Lung (tissue), 12 donors: ENCODE data around the gene EPS8L2. TPM values are rescaled to one million over a fixed set of nuclear protein-coding genes. Genes with fewer than 3 reads are reported as not detected.
A peak's percentile ranks its signal among the peaks of the same experiment; 100 is the strongest.

Experiments used
- ATAC-seq: fragments of 200-7000 bp; cut with Tn5 transposase; one replicate; pipeline ENCODE4 v1.9.1; 2020; ENCODE audit warnings: moderate number of reproducible peaks; ENCODE audit not compliant: insufficient read depth, low FRiP score
- DNase-seq, 3 donors: peaks; one replicate each; pipeline ENCODE4 v3.0.0-alpha.2; 2013 to 2017
- H3K27ac ChIP-seq, 2 donors: one replicate each; pipeline ENCODE4 v1.5.1; 2013; ENCODE audit warnings: mild to moderate bottlenecking in 2 of 2, moderate library complexity in 2 of 2, control low read depth in 1 of 2, inconsistent platforms in 1 of 2, low read depth in 1 of 2, low read length in 1 of 2
- H3K27me3 ChIP-seq, 3 donors: one replicate each; pipeline ENCODE4 v1.5.1; 2013; ENCODE audit warnings: low read length in 2 of 3; ENCODE audit not compliant: control insufficient read depth in 3 of 3, insufficient read depth in 3 of 3
- H3K36me3 ChIP-seq, 4 donors: one replicate each; pipeline ENCODE4 v1.5.1; 2013; ENCODE audit warnings: low read length in 4 of 4, mild to moderate bottlenecking in 1 of 4, moderate library complexity in 1 of 4; ENCODE audit not compliant: control insufficient read depth in 4 of 4, insufficient read depth in 4 of 4
- H3K4me1 ChIP-seq, 5 donors: one replicate each; pipeline ENCODE4 v1.5.1; 2013; ENCODE audit warnings: low read length in 5 of 5, mild to moderate bottlenecking in 2 of 5, moderate library complexity in 1 of 5; ENCODE audit not compliant: control insufficient read depth in 5 of 5, insufficient read depth in 5 of 5
- H3K4me3 ChIP-seq: one replicate; pipeline ENCODE4 v1.5.1; 2013; ENCODE audit warnings: mild to moderate bottlenecking, control low read depth, moderate library complexity
- H3K9ac ChIP-seq, 2 donors: one replicate each; pipeline ENCODE4 v1.5.1; 2013; ENCODE audit warnings: low read length in 2 of 2, control low read depth in 1 of 2; ENCODE audit not compliant: insufficient read depth in 1 of 2
- H3K9me3 ChIP-seq, 4 donors: one replicate each; pipeline ENCODE4 v1.5.1; 2013; ENCODE audit warnings: low read length in 3 of 4, mild to moderate bottlenecking in 1 of 4, moderate library complexity in 1 of 4; ENCODE audit not compliant: control insufficient read depth in 4 of 4, insufficient read depth in 3 of 4
- WGBS, 2 donors: extraction: QIAGEN DNeasy Blood & Tissue Kit; methylation state at CpG; one replicate each; pipeline ENCODE4 v1.1.7; 2013; 5-methylcytosine and 5-hydroxymethylcytosine counted together
- polyA plus RNA-seq, 2 donors: library from polyadenylated mRNA; stranded (reverse); fragments of 200-250 nt; gene quantifications; one replicate each; pipeline ENCODE4 v1.2.1, GENCODE V29; 2013
- total RNA-seq, 2 donors: library from RNA; depleted of rRNA in 1 of 2; stranded (reverse); fragments of >200 nt in 1 of 2; gene quantifications; one replicate each; pipeline ENCODE4 v1.2.1, GENCODE V29; 2014 to 2021
- TF ChIP-seq, protein P1 (sequence below): IDR thresholded peaks from 2 replicates; pipeline ENCODE4 v1.5.1; 2012; ENCODE audit warnings: mild to moderate bottlenecking; ENCODE audit errors: control extremely low read depth, extremely low read depth
- donor health status: control.
- donor health status: control.
- donor health status: Bipolar disorder and iron deficiency.
- donor health status: healthy.
- donor health status: DM: yes; HTN: yes; CAD: no.

EPS8L2 gene
- total and polyA plus RNA-seq, 4 donors, result 35.6 to 166 (median 103) TPM

GRCh38 chr11:695538-696248 is 10.3 kb upstream of the EPS8L2 start, which contains the start of gene TMEM80:
Gene TMEM80 (plus strand): TSS chr11:695816. CDS start chr11:695828, 12 bp downstream.
- peak within 1 kb of the TSS; percentile 98 to 100 for H3K27ac ChIP-seq
- H3K27me3 ChIP-seq, result no peaks in the 10 kb centered on the region
- H3K9ac ChIP-seq, result peak within 1 kb of the TSS; percentile 89 to 98
- DNase-seq, result peak; percentile 99
- peak within 1 kb of the TSS; percentile 88 for H3K4me3 ChIP-seq
- no peaks in the 10 kb centered on the region for H3K9me3 ChIP-seq
- 0% methylated on average over 91 to 101 of the region's 101 CpGs for WGBS, 2 donors
- H3K4me1 ChIP-seq, result peaks cover 0 to 22% (median 9%) of the 10 kb centered on the region in 5 donors
- TF ChIP-seq, protein P1, sequence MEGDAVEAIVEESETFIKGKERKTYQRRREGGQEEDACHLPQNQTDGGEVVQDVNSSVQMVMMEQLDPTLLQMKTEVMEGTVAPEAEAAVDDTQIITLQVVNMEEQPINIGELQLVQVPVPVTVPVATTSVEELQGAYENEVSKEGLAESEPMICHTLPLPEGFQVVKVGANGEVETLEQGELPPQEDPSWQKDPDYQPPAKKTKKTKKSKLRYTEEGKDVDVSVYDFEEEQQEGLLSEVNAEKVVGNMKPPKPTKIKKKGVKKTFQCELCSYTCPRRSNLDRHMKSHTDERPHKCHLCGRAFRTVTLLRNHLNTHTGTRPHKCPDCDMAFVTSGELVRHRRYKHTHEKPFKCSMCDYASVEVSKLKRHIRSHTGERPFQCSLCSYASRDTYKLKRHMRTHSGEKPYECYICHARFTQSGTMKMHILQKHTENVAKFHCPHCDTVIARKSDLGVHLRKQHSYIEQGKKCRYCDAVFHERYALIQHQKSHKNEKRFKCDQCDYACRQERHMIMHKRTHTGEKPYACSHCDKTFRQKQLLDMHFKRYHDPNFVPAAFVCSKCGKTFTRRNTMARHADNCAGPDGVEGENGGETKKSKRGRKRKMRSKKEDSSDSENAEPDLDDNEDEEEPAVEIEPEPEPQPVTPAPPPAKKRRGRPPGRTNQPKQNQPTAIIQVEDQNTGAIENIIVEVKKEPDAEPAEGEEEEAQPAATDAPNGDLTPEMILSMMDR, result no peak
- peak; percentile 92 for ATAC-seq
- peaks cover 0 to 8% (median 7%) of the 10 kb centered on the region in 4 donors for H3K36me3 ChIP-seq

DNA sequence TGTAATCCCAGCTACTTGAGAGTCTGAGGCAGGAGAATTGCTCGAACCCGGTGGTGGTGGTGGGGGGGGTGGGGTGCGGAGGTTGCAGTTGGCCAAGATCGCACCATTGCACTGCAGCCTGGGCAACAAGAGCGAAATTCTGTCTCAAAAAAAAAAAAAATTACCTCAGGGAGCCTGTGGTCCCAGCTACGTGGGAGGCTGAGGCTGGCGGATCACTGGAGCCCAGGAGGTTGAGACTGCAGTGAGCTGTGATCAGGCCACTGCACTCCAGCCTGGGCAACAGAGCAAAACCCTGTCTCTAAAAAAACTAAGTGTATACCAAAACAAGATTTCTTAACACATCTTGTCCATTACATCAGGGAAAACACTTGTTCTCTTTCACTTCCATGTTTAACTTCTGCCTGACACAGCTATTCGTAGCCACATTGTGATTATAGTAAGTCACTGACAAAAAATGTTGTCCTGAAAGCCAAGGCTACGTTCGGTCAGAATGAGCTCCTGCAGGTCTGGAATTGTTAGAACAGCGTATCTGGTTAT is 9.0 kb upstream of the EPS8L2 start:
- Histone ChIP-seq H3K9ac (peak overlapping the region in 1 of 2 donors; percentile 23), H3K9me3 (no peaks in the 10 kb centered on the region), H3K4me1 (peaks cover 0 to 22% (median 9%) of the 10 kb centered on the region in 5 donors), H3K27me3 (no peaks in the 10 kb centered on the region), H3K4me3 (no peak overlapping the region), H3K36me3 (peaks cover 0 to 10% (median 8%) of the 10 kb centered on the region in 4 donors), H3K27ac (peak overlapping the region; percentile 10 to 98)
- DNase-seq, result peak in 2 of 3 donors; percentile 26 to 50
- ATAC-seq, result no peak
- TF ChIP-seq, protein P1, result no peak
- 64 to 65% methylated on average over 11 of the region's 11 CpGs for WGBS, 2 donors

GRCh38 chr11:697811-698311 is 8.2 kb upstream of the EPS8L2 start:
- Histone ChIP-seq H3K27ac (peak overlapping the region in 1 of 2 donors; percentile 63), H3K4me1 (peaks cover 0 to 20% (median 9%) of the 10 kb centered on the region in 5 donors), H3K4me3 (no peak overlapping the region), H3K9ac (no peak overlapping the region), H3K27me3 (no peaks in the 10 kb centered on the region), H3K9me3 (no peaks in the 10 kb centered on the region), H3K36me3 (peaks cover 0 to 10% (median 8%) of the 10 kb centered on the region in 4 donors)
- ATAC-seq (no peak), DNase-seq (no peak)
- 78 to 81% methylated on average over 11 of the region's 11 CpGs for WGBS, 2 donors
- TF ChIP-seq, protein P1, result no peak
